SK-N-SH treated with all-trans-retinoic acid at 6 μM for 48 hours (cell line): ENCODE results near the gene EIF4EBP2.

ENCODE experiments used
- ARNTL ChIP-seq: fragments of 450-650 bp; formaldehyde crosslinking; IDR thresholded peaks from 2 replicates; pipeline ENCODE4 v1.5.0; 2020; ENCODE audit warnings: low read depth, mild to moderate bottlenecking, moderate library complexity, borderline replicate concordance
- BACH2 ChIP-seq: fragments of 250-450 bp; sonication (Bioruptor Pico); IDR thresholded peaks from 2 replicates; pipeline ENCODE4 v1.9.0; 2021; ENCODE audit warnings: mild to moderate bottlenecking, borderline replicate concordance
- CREB5 ChIP-seq: fragments of 250-450 bp; sonication (Bioruptor Pico); IDR thresholded peaks from 2 replicates; pipeline ENCODE4 v1.5.1; 2020; ENCODE audit warnings: low read depth, mild to moderate bottlenecking, moderate library complexity
- CSDC2 ChIP-seq: fragments of 250-450 bp; sonication (Bioruptor Pico); IDR thresholded peaks from 2 replicates; pipeline ENCODE4 v1.5.0; 2020; ENCODE audit warnings: mild to moderate bottlenecking, moderate library complexity
- GLIS3 ChIP-seq: fragments of 250-450 bp; sonication (Bioruptor Pico); IDR thresholded peaks from 2 replicates; pipeline ENCODE4 v1.5.0; 2020; ENCODE audit warnings: mild to moderate bottlenecking, moderate library complexity
- POU6F1 ChIP-seq: fragments of 250-450 bp; sonication (Bioruptor Pico); IDR thresholded peaks from 2 replicates; pipeline ENCODE4 v1.8.0; 2021; ENCODE audit warnings: low read depth, mild to moderate bottlenecking, moderate library complexity, borderline replicate concordance
- PPARA ChIP-seq: fragments of 250-450 bp; sonication (Bioruptor Pico); IDR thresholded peaks from 2 replicates; pipeline ENCODE4 v1.5.0; 2020; ENCODE audit warnings: mild to moderate bottlenecking, borderline replicate concordance
- RARB ChIP-seq: fragments of 250-450 bp; sonication (Bioruptor Pico); IDR thresholded peaks from 2 replicates; pipeline ENCODE4 v1.8.0; 2021; ENCODE audit warnings: mild to moderate bottlenecking, moderate library complexity
- SNAI2 ChIP-seq: fragments of 250-450 bp; sonication (Bioruptor Pico); IDR thresholded peaks from 2 replicates; pipeline ENCODE4 v1.5.0; 2020; ENCODE audit warnings: mild to moderate bottlenecking, moderate library complexity
- TCF4 ChIP-seq: fragments of 250-450 bp; sonication (Bioruptor Pico); IDR thresholded peaks from 2 replicates; pipeline ENCODE4 v1.8.0; 2021; ENCODE audit warnings: mild to moderate bottlenecking, moderate library complexity, borderline replicate concordance
- TOX ChIP-seq: fragments of 250-450 bp; sonication (Bioruptor Pico); IDR thresholded peaks from 2 replicates; pipeline ENCODE4 v1.8.0; 2021; ENCODE audit warnings: mild to moderate bottlenecking, moderate library complexity, borderline replicate concordance
- ZC3H10 ChIP-seq: fragments of 250-450 bp; sonication (Bioruptor Pico); IDR thresholded peaks from 2 replicates; pipeline ENCODE4 v1.5.1; 2021; ENCODE audit warnings: mild to moderate bottlenecking, moderate library complexity
- ZFP3 ChIP-seq: fragments of 250-450 bp; sonication (Bioruptor Pico); IDR thresholded peaks from 2 replicates; pipeline ENCODE4 v1.5.0; 2020; ENCODE audit warnings: mild to moderate bottlenecking, moderate library complexity
- ZFP30 ChIP-seq: fragments of 450-650 bp; formaldehyde crosslinking; IDR thresholded peaks from 2 replicates; pipeline ENCODE4 v1.5.0; 2022; ENCODE audit warnings: mild to moderate bottlenecking, moderate library complexity

DNA sequence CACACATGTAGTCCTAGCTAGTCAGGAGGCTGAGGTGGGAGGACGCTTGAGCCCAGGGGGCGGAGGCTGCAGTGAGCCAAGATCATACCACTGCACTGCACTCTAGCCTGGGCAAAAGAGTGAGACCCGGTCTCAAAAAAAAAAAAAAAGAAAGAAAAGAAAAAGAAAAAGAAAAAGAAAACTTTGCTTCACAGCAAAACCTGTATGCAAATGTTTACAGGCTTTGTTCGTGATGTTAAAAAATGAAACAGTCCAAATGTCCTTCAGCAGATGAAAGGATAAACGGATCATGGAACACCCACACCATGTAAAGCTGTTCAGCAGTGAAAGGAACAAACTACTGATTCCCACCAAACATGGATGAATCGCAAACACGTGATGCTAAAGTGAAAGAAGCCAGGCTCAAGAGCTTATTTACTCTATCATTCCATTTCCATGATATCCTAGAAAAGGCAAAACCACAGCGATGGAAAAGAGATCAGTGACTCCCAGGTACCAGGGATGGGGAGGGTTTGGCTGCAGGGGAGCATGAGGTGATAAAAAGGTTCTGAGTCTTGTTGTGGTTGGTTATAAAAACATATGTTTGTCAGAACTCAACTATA lies 36.6 kb upstream of the EIF4EBP2 start:
- TF ChIP-seq CREB5 (CRISPR knock-in tag): no peak
- no peak for TF ChIP-seq ZFP30 (CRISPR knock-in tag)
- TF ChIP-seq TCF4 (CRISPR knock-in tag): no peak
- no peak for TF ChIP-seq ARNTL
- no peak for TF ChIP-seq PPARA (CRISPR knock-in tag)
- no peak for TF ChIP-seq BACH2 (CRISPR knock-in tag)
- TF ChIP-seq ZC3H10 (CRISPR knock-in tag): no peak
- no peak for TF ChIP-seq CSDC2 (CRISPR knock-in tag)
- TF ChIP-seq POU6F1 (CRISPR knock-in tag): no peak
- no peak for TF ChIP-seq ZFP3 (CRISPR knock-in tag)
- no peak for TF ChIP-seq RARB (CRISPR knock-in tag)
- no peak for TF ChIP-seq TOX (CRISPR knock-in tag)
- TF ChIP-seq SNAI2 (CRISPR knock-in tag): no peak
- no peak for TF ChIP-seq GLIS3 (CRISPR knock-in tag)
